Vagina (tissue), 2 donors: ENCODE results near the gene DCLK2.
"Not testable (repeated sequence)": the region's sequence is repeated elsewhere in the genome, so short reads cannot be mapped to it uniquely, and the experiment has no call there.

Experiments used
- POLR2A ChIP-seq, 2 donors: fragments of 450-650 bp; IDR thresholded peaks; one replicate each; pipeline ENCODE4 v1.6.1; 2017; ENCODE audit warnings: antibody characterized with exemption in 2 of 2, mild to moderate bottlenecking in 2 of 2, moderate library complexity in 2 of 2
- POLR2AphosphoS5 ChIP-seq, 2 donors: sonication (generic); formaldehyde crosslinking; IDR thresholded peaks; one replicate each; pipeline ENCODE4 v1.9.0; 2017; ENCODE audit warnings: antibody characterized with exemption in 2 of 2, mild to moderate bottlenecking in 2 of 2, low read depth in 1 of 2; ENCODE audit not compliant: insufficient read depth in 1 of 2

- TF ChIP-seq POLR2A (IDR thresholded peaks at IDR 0.05); POLR2AphosphoS5 (IDR thresholded peaks at IDR 0.05; ENCODE audit: insufficient read depth in 1 of 2, low read depth in 1 of 2): not testable (repeated sequence)
These were observed 119.0 kb downstream of the DCLK2 start for GRCh38 chr4:150197256-150197655.
